ENCODE measurements around the gene GNB2. TPM values are rescaled to one million over a fixed set of nuclear protein-coding genes. Genes with fewer than 3 reads are reported as not detected.

Gene GNB2
- total and polyA plus RNA-seq, 12 donors: 32.8 to 227 (median 106) TPM

DNA sequence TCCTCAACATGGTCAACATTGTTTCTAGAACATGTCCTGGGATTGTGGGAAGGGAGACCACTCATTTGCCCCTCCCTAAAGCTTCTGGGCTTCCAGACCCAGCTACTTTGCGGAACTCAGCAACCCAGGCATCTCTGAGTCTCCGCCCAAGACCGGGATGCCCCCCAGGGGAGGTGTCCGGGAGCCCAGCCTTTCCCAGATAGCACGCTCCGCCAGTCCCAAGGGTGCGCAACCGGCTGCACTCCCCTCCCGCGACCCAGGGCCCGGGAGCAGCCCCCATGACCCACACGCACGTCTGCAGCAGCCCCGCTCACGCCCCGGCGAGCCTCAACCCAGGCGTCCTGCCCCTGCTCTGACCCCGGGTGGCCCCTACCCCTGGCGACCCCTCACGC, 46.7 kb downstream of the GNB2 start, which contains the start of gene EPO:
TSS of gene EPO (plus strand) at position 190 of the 392 bp plus-strand sequence. CDS start 513 bp downstream, outside the sequence.
- H3K27me3 ChIP-seq: peaks cover 4 to 65% (median 53%) of the 10 kb centered on the region in 7 donors
- intact Hi-C loops (cut with DNase I): loop anchor here in 2 of 10 donors (10.0 kb wide), 1 partner anchor 255 kb away; the partner anchor contains the start of gene SPACDR (in 2 of the 2)
- peak in 1 of 8 donors; percentile 25 for ATAC-seq
- peaks cover 0 to 15% (median 0%) of the 10 kb centered on the region in 9 donors for H3K4me1 ChIP-seq
- H3K27ac ChIP-seq: no peak within 1 kb of the TSS
- TF ChIP-seq, protein P1, sequence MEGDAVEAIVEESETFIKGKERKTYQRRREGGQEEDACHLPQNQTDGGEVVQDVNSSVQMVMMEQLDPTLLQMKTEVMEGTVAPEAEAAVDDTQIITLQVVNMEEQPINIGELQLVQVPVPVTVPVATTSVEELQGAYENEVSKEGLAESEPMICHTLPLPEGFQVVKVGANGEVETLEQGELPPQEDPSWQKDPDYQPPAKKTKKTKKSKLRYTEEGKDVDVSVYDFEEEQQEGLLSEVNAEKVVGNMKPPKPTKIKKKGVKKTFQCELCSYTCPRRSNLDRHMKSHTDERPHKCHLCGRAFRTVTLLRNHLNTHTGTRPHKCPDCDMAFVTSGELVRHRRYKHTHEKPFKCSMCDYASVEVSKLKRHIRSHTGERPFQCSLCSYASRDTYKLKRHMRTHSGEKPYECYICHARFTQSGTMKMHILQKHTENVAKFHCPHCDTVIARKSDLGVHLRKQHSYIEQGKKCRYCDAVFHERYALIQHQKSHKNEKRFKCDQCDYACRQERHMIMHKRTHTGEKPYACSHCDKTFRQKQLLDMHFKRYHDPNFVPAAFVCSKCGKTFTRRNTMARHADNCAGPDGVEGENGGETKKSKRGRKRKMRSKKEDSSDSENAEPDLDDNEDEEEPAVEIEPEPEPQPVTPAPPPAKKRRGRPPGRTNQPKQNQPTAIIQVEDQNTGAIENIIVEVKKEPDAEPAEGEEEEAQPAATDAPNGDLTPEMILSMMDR (IDR thresholded peaks at IDR 0.05): no peak
- WGBS, 2 donors: 2 to 4% methylated on average over 21 of the region's 21 CpGs
- H3K36me3 ChIP-seq: no peaks in the 10 kb centered on the region
- DNase-seq: no peak
- H3K9me3 ChIP-seq: no peaks in the 10 kb centered on the region
- peak within 1 kb of the TSS in 4 of 10 donors; percentile 2 to 26 (median 13) for H3K4me3 ChIP-seq

DNA sequence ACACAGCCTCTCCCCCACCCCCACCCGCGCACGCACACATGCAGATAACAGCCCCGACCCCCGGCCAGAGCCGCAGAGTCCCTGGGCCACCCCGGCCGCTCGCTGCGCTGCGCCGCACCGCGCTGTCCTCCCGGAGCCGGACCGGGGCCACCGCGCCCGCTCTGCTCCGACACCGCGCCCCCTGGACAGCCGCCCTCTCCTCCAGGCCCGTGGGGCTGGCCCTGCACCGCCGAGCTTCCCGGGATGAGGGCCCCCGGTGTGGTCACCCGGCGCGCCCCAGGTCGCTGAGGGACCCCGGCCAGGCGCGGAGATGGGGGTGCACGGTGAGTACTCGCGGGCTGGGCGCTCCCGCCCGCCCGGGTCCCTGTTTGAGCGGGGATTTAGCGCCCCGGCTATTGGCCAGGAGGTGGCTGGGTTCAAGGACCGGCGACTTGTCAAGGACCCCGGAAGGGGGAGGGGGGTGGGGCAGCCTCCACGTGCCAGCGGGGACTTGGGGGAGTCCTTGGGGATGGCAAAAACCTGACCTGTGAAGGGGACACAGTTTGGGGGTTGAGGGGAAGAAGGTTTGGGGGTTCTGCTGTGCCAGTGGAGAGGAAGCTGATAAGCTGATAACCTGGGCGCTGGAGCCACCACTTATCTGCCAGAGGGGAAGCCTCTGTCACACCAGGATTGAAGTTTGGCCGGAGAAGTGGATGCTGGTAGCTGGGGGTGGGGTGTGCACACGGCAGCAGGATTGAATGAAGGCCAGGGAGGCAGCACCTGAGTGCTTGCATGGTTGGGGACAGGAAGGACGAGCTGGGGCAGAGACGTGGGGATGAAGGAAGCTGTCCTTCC, 47.3 kb downstream of the GNB2 start:
- DNase-seq: no peak
- 4% methylated on average over 56 of the region's 56 CpGs for WGBS, 2 donors
- peaks cover 0 to 17% (median 0%) of the 10 kb centered on the region in 9 donors for H3K4me1 ChIP-seq
- H3K9me3 ChIP-seq: no peaks in the 10 kb centered on the region
- intact Hi-C loops (cut with DNase I): loop anchor here in 2 of 10 donors (10.0 kb wide), 1 partner anchor 256 kb away; the partner anchor contains the start of gene SPACDR (in 2 of the 2)
- H3K36me3 ChIP-seq: no peaks in the 10 kb centered on the region
- ATAC-seq: peak in 1 of 8 donors; percentile 25
- peak overlapping the region in 4 of 10 donors; percentile 2 to 26 (median 13) for H3K4me3 ChIP-seq
- H3K27me3 ChIP-seq: peaks cover 4 to 71% (median 53%) of the 10 kb centered on the region in 7 donors
- no peak overlapping the region for H3K27ac ChIP-seq
- TF ChIP-seq, protein P1 (IDR thresholded peaks at IDR 0.05): no peak

DNA sequence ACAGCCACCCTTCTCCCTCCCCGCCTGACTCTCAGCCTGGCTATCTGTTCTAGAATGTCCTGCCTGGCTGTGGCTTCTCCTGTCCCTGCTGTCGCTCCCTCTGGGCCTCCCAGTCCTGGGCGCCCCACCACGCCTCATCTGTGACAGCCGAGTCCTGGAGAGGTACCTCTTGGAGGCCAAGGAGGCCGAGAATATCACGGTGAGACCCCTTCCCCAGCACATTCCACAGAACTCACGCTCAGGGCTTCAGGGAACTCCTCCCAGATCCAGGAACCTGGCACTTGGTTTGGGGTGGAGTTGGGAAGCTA, 47.9 kb downstream of the GNB2 start:
- DNase-seq: no peak
- Histone ChIP-seq H3K4me1 (peaks cover 0 to 17% (median 0%) of the 10 kb centered on the region in 9 donors), H3K36me3 (no peaks in the 10 kb centered on the region), H3K27me3 (peaks cover 4 to 77% (median 57%) of the 10 kb centered on the region in 7 donors), H3K4me3 (no peak overlapping the region), H3K9me3 (no peaks in the 10 kb centered on the region), H3K27ac (no peak overlapping the region)
- no peak for ATAC-seq
- WGBS, 2 donors: 67 to 68% methylated on average over 8 of the region's 8 CpGs
- intact Hi-C loops (cut with DNase I): loop anchor here in 2 of 10 donors (10.0 kb wide), 1 partner anchor 257 kb away; the partner anchor contains the start of gene SPACDR (in 2 of the 2)
- TF ChIP-seq, protein P1 (IDR thresholded peaks at IDR 0.05): no peak

DNA sequence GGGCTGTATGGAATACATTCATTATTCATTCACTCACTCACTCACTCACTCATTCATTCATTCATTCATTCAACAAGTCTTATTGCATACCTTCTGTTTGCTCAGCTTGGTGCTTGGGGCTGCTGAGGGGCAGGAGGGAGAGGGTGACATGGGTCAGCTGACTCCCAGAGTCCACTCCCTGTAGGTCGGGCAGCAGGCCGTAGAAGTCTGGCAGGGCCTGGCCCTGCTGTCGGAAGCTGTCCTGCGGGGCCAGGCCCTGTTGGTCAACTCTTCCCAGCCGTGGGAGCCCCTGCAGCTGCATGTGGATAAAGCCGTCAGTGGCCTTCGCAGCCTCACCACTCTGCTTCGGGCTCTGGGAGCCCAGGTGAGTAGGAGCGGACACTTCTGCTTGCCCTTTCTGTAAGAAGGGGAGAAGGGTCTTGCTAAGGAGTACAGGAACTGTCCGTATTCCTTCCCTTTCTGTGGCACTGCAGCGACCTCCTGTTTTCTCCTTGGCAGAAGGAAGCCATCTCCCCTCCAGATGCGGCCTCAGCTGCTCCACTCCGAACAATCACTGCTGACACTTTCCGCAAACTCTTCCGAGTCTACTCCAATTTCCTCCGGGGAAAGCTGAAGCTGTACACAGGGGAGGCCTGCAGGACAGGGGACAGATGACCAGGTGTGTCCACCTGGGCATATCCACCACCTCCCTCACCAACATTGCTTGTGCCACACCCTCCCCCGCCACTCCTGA, 49.1 kb downstream of the GNB2 start:
- H3K27ac ChIP-seq: no peak overlapping the region
- peaks cover 0 to 17% (median 0%) of the 10 kb centered on the region in 9 donors for H3K4me1 ChIP-seq
- intact Hi-C loops (cut with DNase I): loop anchor here in 2 of 10 donors (10.0 kb wide), 1 partner anchor 258 kb away; the partner anchor contains the start of gene SPACDR (in 2 of the 2)
- H3K36me3 ChIP-seq: no peaks in the 10 kb centered on the region
- H3K9me3 ChIP-seq: no peaks in the 10 kb centered on the region
- peaks cover 4 to 80% (median 57%) of the 10 kb centered on the region in 7 donors for H3K27me3 ChIP-seq
- H3K4me3 ChIP-seq: no peak overlapping the region
- ATAC-seq: no peak
- TF ChIP-seq, protein P1 (IDR thresholded peaks at IDR 0.05): no peak
- DNase-seq: no peak
- 79 to 84% methylated on average over 17 of the region's 17 CpGs for WGBS, 2 donors
